Activated CD4-positive, alpha-beta T cell treated with anti-CD3 and anti-CD28 coated beads, Interleukin-2, amount 10 ng/mL, durations not matched to agents 24 days and 14 days (primary cell): Measurements from ENCODE around the gene CERS5. TPM values are rescaled to one million over a fixed set of nuclear protein-coding genes. Genes with fewer than 3 reads are reported as not detected.

Experiments used
- DNase-seq: peaks from one replicate; pipeline ENCODE4 v3.0.0; 2022
- H3K27ac Mint-ChIP-seq: one replicate; pipeline ENCODE4 v1.8.0; 2022; ENCODE audit warnings: mild to moderate bottlenecking, mixed read lengths
- H3K27me3 Mint-ChIP-seq: one replicate; pipeline ENCODE4 v1.8.0; 2022; ENCODE audit warnings: mixed read lengths
- H3K36me3 Mint-ChIP-seq: one replicate; pipeline ENCODE4 v1.8.0; 2022; ENCODE audit warnings: low read depth, mild to moderate bottlenecking, mixed read lengths
- H3K4me1 Mint-ChIP-seq: one replicate; pipeline ENCODE4 v1.8.0; 2021; ENCODE audit warnings: mixed read lengths
- H3K4me3 Mint-ChIP-seq: one replicate; pipeline ENCODE4 v1.8.0; 2022; ENCODE audit warnings: mild to moderate bottlenecking, moderate library complexity, mixed read lengths
- H3K9me3 Mint-ChIP-seq: one replicate; pipeline ENCODE4 v1.8.0; 2021; ENCODE audit warnings: mixed read lengths
- intact Hi-C: fragments of 100-400 bp; cut with micrococcal nuclease; formaldehyde crosslinking; loops from one replicate; pipeline ENCODE4 v1.15.1; 2023
- total RNA-seq: library from RNA; stranded (reverse); gene quantifications from 2 replicates; pipeline ENCODE4 v1.2.3, GENCODE V29; 2022

Gene CERS5
- 62.6 and 66.5 TPM in 2 replicates for total RNA-seq

GRCh38 chr12:50167049-50167828 lies at the start of gene CERS5:
Gene CERS5 (minus strand): TSS chr12:50167369. CDS start chr12:50167297, 72 bp downstream.
- no peaks in the 10 kb centered on the region for H3K9me3 Mint-ChIP-seq
- intact Hi-C loops = loop anchor here (1.0 to 5.0 kb wide), 4 partner anchors 20 to 235 kb away; partner anchors contain the start of genes LARP4 and SMARCD1
- DNase-seq = peak; percentile 100
- H3K27me3 Mint-ChIP-seq = no peaks in the 10 kb centered on the region
- H3K36me3 Mint-ChIP-seq = peaks cover 10% of the 10 kb centered on the region
- peak within 1 kb of the TSS; percentile 95 for H3K27ac Mint-ChIP-seq
- peak within 1 kb of the TSS; percentile 86 for H3K4me3 Mint-ChIP-seq
- H3K4me1 Mint-ChIP-seq = peaks cover 33% of the 10 kb centered on the region

GRCh38 chr12:50215033-50215432 lies 47.9 kb upstream of the CERS5 start:
- Mint-ChIP-seq H3K36me3 (peaks cover 39% of the 10 kb centered on the region), H3K4me1 (peaks cover 44% of the 10 kb centered on the region), H3K27me3 (no peaks in the 10 kb centered on the region), H3K27ac (peak overlapping the region; percentile 41), H3K9me3 (no peaks in the 10 kb centered on the region), H3K4me3 (peak overlapping the region; percentile 31)
- intact Hi-C loops = no loop called here
- DNase-seq = no peak

- H3K4me3 Mint-ChIP-seq = no peak overlapping the region
- peaks cover 40% of the 10 kb centered on the region for H3K4me1 Mint-ChIP-seq
- no peak for DNase-seq
- H3K36me3 Mint-ChIP-seq = peaks cover 33% of the 10 kb centered on the region
- intact Hi-C loops = no loop called here
- no peaks in the 10 kb centered on the region for H3K27me3 Mint-ChIP-seq
- no peak overlapping the region for H3K27ac Mint-ChIP-seq
- H3K9me3 Mint-ChIP-seq = no peaks in the 10 kb centered on the region
Observed at GRCh38 chr12:50214018-50214417, 46.8 kb upstream of the CERS5 start.

- Mint-ChIP-seq H3K4me1 (peaks cover 40% of the 10 kb centered on the region), H3K36me3 (peaks cover 32% of the 10 kb centered on the region), H3K9me3 (no peaks in the 10 kb centered on the region), H3K4me3 (no peak overlapping the region), H3K27ac (peak overlapping the region; percentile 19), H3K27me3 (no peaks in the 10 kb centered on the region)
- DNase-seq = no peak
- intact Hi-C loops = no loop called here
Observed at GRCh38 chr12:50213439-50213838, 46.3 kb upstream of the CERS5 start.

GRCh38 chr12:50212071-50212467 lies 44.9 kb upstream of the CERS5 start:
- peak overlapping the region; percentile 83 for H3K27ac Mint-ChIP-seq
- peak overlapping the region; percentile 56 for H3K4me3 Mint-ChIP-seq
- no peaks in the 10 kb centered on the region for H3K27me3 Mint-ChIP-seq
- H3K9me3 Mint-ChIP-seq = no peaks in the 10 kb centered on the region
- H3K36me3 Mint-ChIP-seq = peaks cover 25% of the 10 kb centered on the region
- H3K4me1 Mint-ChIP-seq = peaks cover 36% of the 10 kb centered on the region
- intact Hi-C loops = no loop called here
- DNase-seq = no peak

- DNase-seq = no peak
- H3K36me3 Mint-ChIP-seq = peaks cover 25% of the 10 kb centered on the region
- H3K4me3 Mint-ChIP-seq = peak overlapping the region; percentile 56
- intact Hi-C loops = loop anchor here (2.0 kb wide), 1 partner anchor 189 kb away; the partner anchor contains the start of gene LARP4
- H3K4me1 Mint-ChIP-seq = peaks cover 35% of the 10 kb centered on the region
- H3K27ac Mint-ChIP-seq = peak overlapping the region; percentile 83
- no peaks in the 10 kb centered on the region for H3K9me3 Mint-ChIP-seq
- no peaks in the 10 kb centered on the region for H3K27me3 Mint-ChIP-seq
Observed at GRCh38 chr12:50211392-50212070, 44.4 kb upstream of the CERS5 start.

- no peaks in the 10 kb centered on the region for H3K27me3 Mint-ChIP-seq
- H3K27ac Mint-ChIP-seq = no peak overlapping the region
- H3K4me1 Mint-ChIP-seq = peaks cover 18% of the 10 kb centered on the region
- no peak overlapping the region for H3K4me3 Mint-ChIP-seq
- no peak for DNase-seq
- intact Hi-C loops = no loop called here
- peaks cover 30% of the 10 kb centered on the region for H3K36me3 Mint-ChIP-seq
- no peaks in the 10 kb centered on the region for H3K9me3 Mint-ChIP-seq
Observed at GRCh38 chr12:50207424-50207823, 40.3 kb upstream of the CERS5 start.

- H3K36me3 Mint-ChIP-seq = peaks cover 32% of the 10 kb centered on the region
- H3K9me3 Mint-ChIP-seq = no peaks in the 10 kb centered on the region
- peaks cover 7% of the 10 kb centered on the region for H3K4me1 Mint-ChIP-seq
- no peaks in the 10 kb centered on the region for H3K27me3 Mint-ChIP-seq
- no peak overlapping the region for H3K4me3 Mint-ChIP-seq
- no peak overlapping the region for H3K27ac Mint-ChIP-seq
- intact Hi-C loops = no loop called here
- no peak for DNase-seq
Observed at GRCh38 chr12:50205648-50206047, 38.5 kb upstream of the CERS5 start.

- Mint-ChIP-seq H3K27me3 (no peaks in the 10 kb centered on the region), H3K9me3 (no peaks in the 10 kb centered on the region), H3K4me3 (no peak overlapping the region), H3K4me1 (peaks cover 4% of the 10 kb centered on the region), H3K36me3 (peaks cover 40% of the 10 kb centered on the region), H3K27ac (no peak overlapping the region)
- intact Hi-C loops = no loop called here
- DNase-seq = no peak
Observed at GRCh38 chr12:50203691-50204090, 36.5 kb upstream of the CERS5 start.

- Mint-ChIP-seq H3K9me3 (no peaks in the 10 kb centered on the region), H3K36me3 (peaks cover 47% of the 10 kb centered on the region), H3K4me3 (no peak overlapping the region), H3K27ac (no peak overlapping the region), H3K27me3 (no peaks in the 10 kb centered on the region), H3K4me1 (peaks cover 6% of the 10 kb centered on the region)
- no peak for DNase-seq
- intact Hi-C loops = no loop called here
Observed at GRCh38 chr12:50201987-50202521, 34.9 kb upstream of the CERS5 start.

GRCh38 chr12:50200552-50201273 lies 33.5 kb upstream of the CERS5 start:
- Mint-ChIP-seq H3K9me3 (no peaks in the 10 kb centered on the region), H3K27me3 (no peaks in the 10 kb centered on the region), H3K36me3 (peaks cover 49% of the 10 kb centered on the region), H3K4me1 (peaks cover 6% of the 10 kb centered on the region), H3K27ac (no peak overlapping the region), H3K4me3 (no peak overlapping the region)
- intact Hi-C loops = no loop called here
- DNase-seq = no peak

- no peak overlapping the region for H3K27ac Mint-ChIP-seq
Observed at GRCh38 chr12:50198829-50199228, 31.7 kb upstream of the CERS5 start.

GRCh38 chr12:50197297-50197727 lies 30.1 kb upstream of the CERS5 start:
- no peaks in the 10 kb centered on the region for H3K27me3 Mint-ChIP-seq
- H3K9me3 Mint-ChIP-seq = no peaks in the 10 kb centered on the region
- H3K4me3 Mint-ChIP-seq = no peak overlapping the region
- intact Hi-C loops = no loop called here
- DNase-seq = no peak
- peaks cover 3% of the 10 kb centered on the region for H3K4me1 Mint-ChIP-seq
- H3K27ac Mint-ChIP-seq = no peak overlapping the region
- H3K36me3 Mint-ChIP-seq = peaks cover 43% of the 10 kb centered on the region

More at GRCh38 chr12:50198829-50199228, 31.7 kb upstream of the CERS5 start:
- Mint-ChIP-seq H3K4me3 (no peak overlapping the region), H3K9me3 (no peaks in the 10 kb centered on the region), H3K36me3 (peaks cover 43% of the 10 kb centered on the region), H3K4me1 (peaks cover 6% of the 10 kb centered on the region), H3K27me3 (no peaks in the 10 kb centered on the region)
- no peak for DNase-seq
- intact Hi-C loops = no loop called here
